Keratinocyte (primary cell): ENCODE data around the gene CUX1. TPM values are rescaled to one million over a fixed set of nuclear protein-coding genes. Genes with fewer than 3 reads are reported as not detected.
"Not testable (repeated sequence)": the region's sequence is repeated elsewhere in the genome, so short reads cannot be mapped to it uniquely, and the experiment has no call there.

Experiments
- DNase-seq: peaks from one replicate; pipeline ENCODE4 v3.0.0-alpha.2; 2011; ENCODE audit warnings: low read depth, missing footprints, low spot score
- FAIRE-seq: peaks from 2 replicates; lab custom pipeline; 2011; peaks lifted over from hg19 to GRCh38; lab: Jason Lieb, UNC
- H2AFZ ChIP-seq: 2 replicates; pipeline ENCODE4 v1.6.0; 2012; ENCODE audit warnings: low read length, control low read depth, inconsistent platforms; ENCODE audit not compliant: control insufficient read depth
- H3K27ac ChIP-seq: 2 replicates; pipeline ENCODE4 v1.5.1; 2011; ENCODE audit warnings: low read length; ENCODE audit not compliant: control insufficient read depth, insufficient read depth
- H3K27me3 ChIP-seq: 3 replicates; pipeline ENCODE4 v1.6.0; 2011; ENCODE audit warnings: low read length; ENCODE audit not compliant: control insufficient read depth, insufficient read depth; ENCODE audit errors: extremely low read depth
- H3K36me3 ChIP-seq, 2 experiments: 2 replicates in 1 of 2; 3 replicates in 1 of 2; pipeline ENCODE4 v1.5.1; 2011; ENCODE audit warnings: low read length in 2 of 2, mild to moderate bottlenecking in 1 of 2; ENCODE audit not compliant: control insufficient read depth in 2 of 2, insufficient read depth in 2 of 2; ENCODE audit errors: extremely low read depth in 1 of 2
- H3K4me1 ChIP-seq: 3 replicates; pipeline ENCODE4 v1.5.1; 2011; ENCODE audit warnings: low read length; ENCODE audit not compliant: control insufficient read depth, insufficient read depth; ENCODE audit errors: extremely low read depth
- H3K4me2 ChIP-seq: 3 replicates; pipeline ENCODE4 v1.6.0; 2011; ENCODE audit warnings: low read depth, low read length; ENCODE audit not compliant: control insufficient read depth, insufficient read depth; ENCODE audit errors: extremely low read depth
- H3K4me3 ChIP-seq, 3 experiments: fragments of 200-600 bp in 1 of 3; sonication (generic) in 1 of 3; 2 replicates in 2 of 3; 3 replicates in 1 of 3; pipeline ENCODE4 v1.5.1; 2011 to 2016; ENCODE audit warnings: low read length in 3 of 3, mild to moderate bottlenecking in 3 of 3, control low read depth in 2 of 3, inconsistent platforms in 1 of 3, low read depth in 1 of 3, mixed read lengths in 1 of 3, mixed run types in 1 of 3, moderate library complexity in 1 of 3; ENCODE audit not compliant: control insufficient read depth in 2 of 3, insufficient read depth in 2 of 3; ENCODE audit errors: extremely low read depth in 1 of 3
- H3K79me2 ChIP-seq: 2 replicates; pipeline ENCODE4 v1.6.0; 2012; ENCODE audit warnings: low read length; ENCODE audit not compliant: control insufficient read depth, insufficient read depth
- H3K9ac ChIP-seq: 3 replicates; pipeline ENCODE4 v1.6.0; 2011; ENCODE audit warnings: low read length; ENCODE audit not compliant: control insufficient read depth, insufficient read depth; ENCODE audit errors: extremely low read depth
- H3K9me1 ChIP-seq: 3 replicates; pipeline ENCODE4 v1.6.0; 2011; ENCODE audit warnings: low read length; ENCODE audit not compliant: control insufficient read depth, insufficient read depth; ENCODE audit errors: extremely low read depth
- H3K9me3 ChIP-seq: 2 replicates; pipeline ENCODE4 v1.5.1; 2012; ENCODE audit warnings: low read depth, low read length; ENCODE audit not compliant: control insufficient read depth
- H4K20me1 ChIP-seq: 3 replicates; pipeline ENCODE4 v1.6.0; 2011; ENCODE audit warnings: low read length; ENCODE audit not compliant: control insufficient read depth, insufficient read depth; ENCODE audit errors: extremely low read depth
- EZH2 ChIP-seq: IDR thresholded peaks from one replicate; pipeline ENCODE4 v1.6.1; 2012; ENCODE audit warnings: inconsistent platforms, mild to moderate bottlenecking, low read length, moderate library complexity
- dilution Hi-C: fragments of 300-500 bp; cut with MboI; formaldehyde crosslinking; loops from one replicate; pipeline ENCODE4 v1.7.0; 2020; ENCODE audit warnings: low sequenced_read_pairs; ENCODE audit not compliant: extremely low pct_ligation_motif_present
- polyA plus RNA-seq, 5 experiments: library from polyadenylated mRNA; depleted of rRNA in 3 of 5; stranded (reverse) in 3 of 5; stranded (forward) in 1 of 5; unstranded in 1 of 5; fragments of >200 nt; gene quantifications; 1 replicate in 1 of 5; 2 replicates in 3 of 5; 3 replicates in 1 of 5; pipeline versions ENCODE4 v1.2.1 to v1.2.3, GENCODE V29; 2011 to 2012; ENCODE audit warnings: missing spikeins in 2 of 5, low read depth in 1 of 5, low replicate concordance in 1 of 5
- TF ChIP-seq, protein P1 (sequence below), 3 experiments: IDR thresholded peaks in 1 of 3; conservative IDR thresholded peaks in 1 of 3; optimal IDR thresholded peaks in 1 of 3; 2 replicates in 2 of 3; 3 replicates in 1 of 3; pipeline versions ENCODE3 to v1.5.1; 2011; ENCODE audit warnings: low read length in 3 of 3, mild to moderate bottlenecking in 3 of 3, moderate library complexity in 2 of 3, control low read depth in 1 of 3, inconsistent platforms in 1 of 3; ENCODE audit not compliant: insufficient read depth in 2 of 3; ENCODE audit errors: extremely low read depth in 1 of 3

The CUX1 gene
- polyA plus RNA-seq, 1 donor (not counting 4 experiments of a cell fraction or from before 2014, with no cell fraction given) = 18.3 TPM

DNA sequence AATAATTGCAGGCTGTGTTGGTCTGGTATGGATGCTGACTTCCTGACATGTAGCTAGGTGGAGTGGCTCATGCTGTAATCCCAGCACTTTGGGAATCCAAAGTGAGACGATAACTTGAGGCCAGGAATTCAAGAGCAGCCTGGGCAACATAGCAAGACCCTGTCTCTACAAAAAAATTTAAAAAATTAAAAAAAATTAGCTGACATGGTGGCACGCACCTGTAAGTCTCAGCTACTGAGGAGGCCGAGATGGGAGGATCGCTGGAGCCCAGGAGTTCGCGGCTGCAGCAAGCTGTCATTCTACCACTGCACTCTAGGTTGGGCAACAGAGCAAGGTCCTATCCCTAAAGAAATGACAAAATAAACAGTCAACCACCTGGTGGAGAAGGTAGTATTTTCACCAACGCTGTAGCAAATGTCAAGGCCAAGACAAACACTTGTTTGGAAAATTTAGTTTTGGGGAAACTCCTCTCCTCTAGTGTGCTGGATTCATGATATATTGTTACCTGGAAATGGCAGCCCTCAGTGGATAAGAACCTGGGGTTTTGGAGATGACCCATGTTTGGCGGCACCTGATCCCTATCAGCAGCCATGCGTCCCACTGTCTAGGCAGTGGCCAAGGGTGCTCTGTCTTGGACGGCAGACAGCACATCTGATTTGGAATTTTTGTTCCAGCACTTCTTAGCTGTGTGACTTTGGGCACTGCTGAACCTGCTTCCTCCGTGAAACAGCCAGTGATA, 29.5 kb downstream of the CUX1 start:
- peaks cover 45% of the 10 kb centered on the region for H3K79me2 ChIP-seq
- TF ChIP-seq, protein P1, sequence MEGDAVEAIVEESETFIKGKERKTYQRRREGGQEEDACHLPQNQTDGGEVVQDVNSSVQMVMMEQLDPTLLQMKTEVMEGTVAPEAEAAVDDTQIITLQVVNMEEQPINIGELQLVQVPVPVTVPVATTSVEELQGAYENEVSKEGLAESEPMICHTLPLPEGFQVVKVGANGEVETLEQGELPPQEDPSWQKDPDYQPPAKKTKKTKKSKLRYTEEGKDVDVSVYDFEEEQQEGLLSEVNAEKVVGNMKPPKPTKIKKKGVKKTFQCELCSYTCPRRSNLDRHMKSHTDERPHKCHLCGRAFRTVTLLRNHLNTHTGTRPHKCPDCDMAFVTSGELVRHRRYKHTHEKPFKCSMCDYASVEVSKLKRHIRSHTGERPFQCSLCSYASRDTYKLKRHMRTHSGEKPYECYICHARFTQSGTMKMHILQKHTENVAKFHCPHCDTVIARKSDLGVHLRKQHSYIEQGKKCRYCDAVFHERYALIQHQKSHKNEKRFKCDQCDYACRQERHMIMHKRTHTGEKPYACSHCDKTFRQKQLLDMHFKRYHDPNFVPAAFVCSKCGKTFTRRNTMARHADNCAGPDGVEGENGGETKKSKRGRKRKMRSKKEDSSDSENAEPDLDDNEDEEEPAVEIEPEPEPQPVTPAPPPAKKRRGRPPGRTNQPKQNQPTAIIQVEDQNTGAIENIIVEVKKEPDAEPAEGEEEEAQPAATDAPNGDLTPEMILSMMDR (optimal IDR thresholded peaks at IDR 0.05 in 1 of 3, IDR thresholded peaks at IDR 0.05 in 1 of 3, conservative IDR thresholded peaks at IDR 0.05 in 1 of 3; ENCODE audit: extremely low read depth in 1 of 3, insufficient read depth in 2 of 3, low read length in 3 of 3) = no peak
- no peak for TF ChIP-seq EZH2
- H3K27ac ChIP-seq = no peak overlapping the region
- H3K4me2 ChIP-seq = no peak overlapping the region
- no peak overlapping the region for H3K9ac ChIP-seq
- H4K20me1 ChIP-seq = peaks cover 9% of the 10 kb centered on the region
- no peaks in the 10 kb centered on the region for H3K36me3 ChIP-seq
- no peak overlapping the region for H3K4me3 ChIP-seq
- dilution Hi-C loops = no loop called here
- DNase-seq = no peak
- H3K9me3 ChIP-seq = peaks cover 6% of the 10 kb centered on the region
- no peak for FAIRE-seq
- H3K9me1 ChIP-seq = no peaks in the 10 kb centered on the region
- no peaks in the 10 kb centered on the region for H3K4me1 ChIP-seq
- H2AFZ ChIP-seq = no peak overlapping the region
- no peaks in the 10 kb centered on the region for H3K27me3 ChIP-seq

DNA sequence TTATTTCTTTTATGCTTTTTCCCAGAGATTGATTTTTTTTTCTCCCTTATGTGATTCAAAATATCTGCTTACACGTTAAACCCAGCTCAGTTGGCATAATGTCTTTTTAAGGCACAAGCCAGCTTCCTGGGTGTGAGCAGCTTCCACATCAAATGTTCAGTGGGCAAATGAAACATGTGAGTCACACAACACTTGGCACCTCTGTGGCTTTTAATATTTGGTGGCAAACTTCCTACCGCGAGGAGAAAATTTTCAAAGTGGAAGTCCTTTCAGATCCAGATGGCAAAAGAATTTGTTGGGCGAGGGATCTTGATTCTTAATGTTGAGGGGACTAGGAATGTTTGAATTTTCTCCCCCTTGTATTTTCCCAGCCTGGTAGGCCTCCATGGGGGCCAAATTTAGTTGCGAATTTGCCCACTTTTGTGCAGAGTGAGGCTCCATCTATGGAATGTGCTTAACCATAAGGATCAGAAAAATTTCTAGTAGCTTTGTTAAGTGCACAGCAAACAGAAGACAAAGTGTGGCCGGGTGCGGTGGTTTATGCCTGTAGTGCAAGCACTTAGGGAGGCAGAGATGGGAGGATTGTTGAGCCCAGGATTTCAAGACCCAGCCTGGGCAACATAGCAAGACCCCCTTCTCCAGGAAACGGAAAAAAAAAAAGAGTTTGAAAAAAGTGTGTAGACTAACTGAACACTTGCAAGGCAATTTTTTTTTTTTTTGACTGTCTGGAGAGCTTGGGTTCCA, 31.0 kb downstream of the CUX1 start:
- no peak for FAIRE-seq
- H3K27me3 ChIP-seq = no peaks in the 10 kb centered on the region
- peaks cover 43% of the 10 kb centered on the region for H3K79me2 ChIP-seq
- H3K4me3 ChIP-seq = no peak overlapping the region
- H4K20me1 ChIP-seq = peaks cover 9% of the 10 kb centered on the region
- dilution Hi-C loops = no loop called here
- no peak for DNase-seq
- H3K4me1 ChIP-seq = no peaks in the 10 kb centered on the region
- H2AFZ ChIP-seq = no peak overlapping the region
- H3K9ac ChIP-seq = no peak overlapping the region
- TF ChIP-seq EZH2 = no peak
- TF ChIP-seq, protein P1 (optimal IDR thresholded peaks at IDR 0.05 in 1 of 3, IDR thresholded peaks at IDR 0.05 in 1 of 3, conservative IDR thresholded peaks at IDR 0.05 in 1 of 3; ENCODE audit: extremely low read depth in 1 of 3, insufficient read depth in 2 of 3, low read length in 3 of 3) = no peak
- H3K27ac ChIP-seq = no peak overlapping the region
- H3K36me3 ChIP-seq = no peaks in the 10 kb centered on the region
- H3K9me3 ChIP-seq = peaks cover 6% of the 10 kb centered on the region
- no peaks in the 10 kb centered on the region for H3K9me1 ChIP-seq
- no peak overlapping the region for H3K4me2 ChIP-seq

DNA sequence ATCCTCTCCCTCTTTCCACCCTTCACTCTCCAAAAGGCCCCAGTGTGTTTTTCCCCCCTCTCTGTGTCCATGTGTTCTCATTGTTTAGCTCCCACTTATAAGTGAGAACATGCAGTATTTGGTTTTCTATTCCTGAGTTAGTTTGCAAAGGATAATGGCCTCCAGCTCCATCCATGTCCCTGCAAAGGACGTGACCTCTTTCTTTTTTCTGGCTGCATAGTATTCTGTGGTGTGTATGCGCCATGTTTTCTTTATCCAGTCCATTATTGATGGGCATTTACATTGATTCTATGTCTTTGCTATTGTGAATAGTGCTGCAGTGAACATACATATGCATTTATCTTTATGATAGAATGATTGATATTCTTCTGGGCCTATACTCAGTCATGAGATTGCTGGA, 31.9 kb downstream of the CUX1 start:
- dilution Hi-C loops, H3K9me3 ChIP-seq, H2AFZ ChIP-seq, H3K4me3 ChIP-seq, H3K27me3 ChIP-seq, H3K36me3 ChIP-seq, H3K9ac ChIP-seq, FAIRE-seq, H3K9me1 ChIP-seq, H3K27ac ChIP-seq, H4K20me1 ChIP-seq, H3K4me2 ChIP-seq, DNase-seq, H3K4me1 ChIP-seq: not testable (repeated sequence)
- H3K79me2 ChIP-seq = peaks cover 43% of the 10 kb centered on the region
